Midbrain (tissue), 1 donor: ENCODE measurements around the gene RAPH1.
"Not testable (repeated sequence)": the region's sequence is repeated elsewhere in the genome, so short reads cannot be mapped to it uniquely, and the experiment has no call there.

ENCODE experiments used
- DNase-seq: peaks from one replicate; lab custom pipeline; 2025; lab: John Stamatoyannopoulos, UW

Gene RAPH1

GRCh38 chr2:203544402-203544801 lies 9.3 kb upstream of the RAPH1 start:
- no peak for DNase-seq

- DNase-seq = no peak
Measured at GRCh38 chr2:203543898-203544328, 8.8 kb upstream of the RAPH1 start.

- not testable (repeated sequence) for DNase-seq
Measured at GRCh38 chr2:203540598-203540997, 5.5 kb upstream of the RAPH1 start.

GRCh38 chr2:203538237-203538636 lies 3.1 kb upstream of the RAPH1 start:
- DNase-seq = not testable (repeated sequence)

- DNase-seq = not testable (repeated sequence)
Measured at GRCh38 chr2:203536586-203536951, 1.5 kb upstream of the RAPH1 start.

- DNase-seq = peak; percentile 36
Measured at GRCh38 chr2:203535784-203536585, 884 bp upstream of the RAPH1 start.

- DNase-seq = no peak
Measured at GRCh38 chr2:203534621-203535077, 452 bp downstream of the RAPH1 start.

GRCh38 chr2:203533676-203534591 lies 1.2 kb downstream of the RAPH1 start:
- DNase-seq = no peak

GRCh38 chr2:203532957-203533658 lies 2.0 kb downstream of the RAPH1 start:
- DNase-seq = peak; percentile 19

- DNase-seq = no peak
Measured at GRCh38 chr2:203527719-203528118, 7.4 kb downstream of the RAPH1 start.

- not testable (repeated sequence) for DNase-seq
Measured at GRCh38 chr2:203513268-203513667, 21.8 kb downstream of the RAPH1 start.

- DNase-seq = no peak
Measured at GRCh38 chr2:203510941-203511305, 24.2 kb downstream of the RAPH1 start.

GRCh38 chr2:203510256-203510940 lies 24.7 kb downstream of the RAPH1 start:
- DNase-seq = no peak

- not testable (repeated sequence) for DNase-seq
Measured at GRCh38 chr2:203503460-203503859, 31.6 kb downstream of the RAPH1 start.

GRCh38 chr2:203501873-203502272 lies 33.2 kb downstream of the RAPH1 start:
- no peak for DNase-seq

GRCh38 chr2:203500951-203501350 lies 34.1 kb downstream of the RAPH1 start:
- DNase-seq = no peak

- DNase-seq = no peak
Measured at GRCh38 chr2:203500297-203500696, 34.8 kb downstream of the RAPH1 start.

- DNase-seq = no peak
Measured at GRCh38 chr2:203498161-203498560, 36.9 kb downstream of the RAPH1 start.

- DNase-seq = no peak
Measured at GRCh38 chr2:203492965-203493364, 42.1 kb downstream of the RAPH1 start.

- no peak for DNase-seq
Measured at GRCh38 chr2:203490391-203490790, 44.7 kb downstream of the RAPH1 start.

GRCh38 chr2:203489531-203489930 lies 45.6 kb downstream of the RAPH1 start:
- no peak for DNase-seq
